ENCODE measurements around the gene IL10RB.
"Not testable (repeated sequence)": the region's sequence is repeated elsewhere in the genome, so short reads cannot be mapped to it uniquely, and the experiment has no call there.

The IL10RB gene

GRCh38 chr21:33241846-33242245 is 24.3 kb upstream of the IL10RB start:
- no peak for DNase-seq (ENCODE audit: low read depth)

GRCh38 chr21:33242846-33243245 is 23.3 kb upstream of the IL10RB start:
- not testable (repeated sequence) for DNase-seq (ENCODE audit: low read depth)

DNA sequence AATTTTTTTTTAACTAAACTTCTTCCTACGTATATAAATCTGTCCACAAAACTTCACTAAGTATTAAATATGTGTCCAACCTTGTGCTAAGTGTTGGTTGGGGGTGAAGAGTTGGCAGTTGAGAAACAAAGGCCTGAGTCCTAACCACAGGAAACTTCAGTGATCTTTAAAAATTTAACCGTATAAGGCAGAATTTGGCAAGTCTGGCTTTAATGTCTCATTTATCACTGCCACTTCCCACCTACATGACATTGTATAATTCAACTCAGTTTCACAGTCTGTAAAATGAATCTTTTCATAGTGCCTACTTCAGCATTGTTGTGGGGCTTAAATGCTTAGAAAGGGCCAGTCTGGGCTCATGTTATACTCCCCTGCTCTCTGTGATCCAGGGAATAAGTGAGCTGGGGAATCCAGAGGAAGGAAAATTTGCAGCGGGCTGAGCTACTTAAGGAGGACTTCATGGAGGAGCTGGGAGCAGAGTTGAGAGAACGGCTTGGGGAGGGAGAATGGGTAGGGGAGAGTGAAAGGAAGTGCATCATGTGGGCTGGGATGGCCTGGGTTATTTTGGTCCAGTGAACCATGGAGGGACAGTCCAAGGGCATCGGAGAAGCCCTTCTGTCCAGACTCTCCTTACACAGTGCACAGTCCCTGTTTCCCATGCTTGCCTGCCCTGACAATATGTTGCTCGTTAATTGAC is 21.9 kb upstream of the IL10RB start:
- no peak for DNase-seq (ENCODE audit: low read depth)

DNA sequence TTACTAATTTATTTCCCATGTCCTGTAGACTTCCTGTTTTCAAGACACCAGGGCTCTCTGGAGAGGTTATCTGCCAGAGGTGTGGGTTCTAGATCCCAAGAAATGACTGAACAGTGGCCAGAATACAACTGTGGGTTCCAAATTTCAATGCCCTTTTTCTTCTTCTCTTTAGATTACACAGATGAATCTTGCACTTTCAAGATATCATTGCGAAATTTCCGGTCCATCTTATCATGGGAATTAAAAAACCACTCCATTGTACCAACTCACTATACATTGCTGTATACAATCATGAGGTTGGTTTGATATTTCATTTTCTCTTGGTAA is 21.4 kb upstream of the IL10RB start:
- DNase-seq (ENCODE audit: low read depth): no peak

DNA sequence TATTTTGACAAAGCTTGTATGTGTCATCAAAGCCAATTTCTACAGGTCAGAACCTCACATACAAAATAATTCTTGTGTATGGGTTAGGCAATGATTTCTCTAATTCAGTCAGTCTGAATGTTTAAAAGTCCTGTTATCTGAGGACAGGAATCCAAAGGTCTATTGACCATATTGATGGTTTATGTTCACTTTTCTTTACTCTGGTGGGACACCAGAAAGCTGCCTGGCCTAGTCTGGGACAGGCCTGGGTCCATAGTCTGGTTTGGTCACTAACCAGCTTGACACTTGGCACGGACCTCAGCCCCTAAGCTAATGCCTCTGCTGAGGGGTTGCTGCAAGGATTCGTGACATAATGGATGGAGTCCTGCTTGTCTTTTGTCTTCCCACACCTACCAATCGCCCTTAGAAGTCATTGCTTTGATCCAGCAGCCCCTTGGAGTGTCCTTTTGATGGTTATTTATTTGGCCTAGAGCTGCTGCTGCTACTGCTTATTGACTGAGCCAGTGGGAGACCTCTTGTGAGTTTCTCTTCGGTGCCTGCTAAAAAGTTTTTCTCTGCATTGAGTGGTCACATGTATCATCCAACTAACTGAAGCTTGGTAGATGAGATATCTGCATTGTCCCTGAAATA is 20.8 kb upstream of the IL10RB start:
- no peak for DNase-seq (ENCODE audit: low read depth)

DNA sequence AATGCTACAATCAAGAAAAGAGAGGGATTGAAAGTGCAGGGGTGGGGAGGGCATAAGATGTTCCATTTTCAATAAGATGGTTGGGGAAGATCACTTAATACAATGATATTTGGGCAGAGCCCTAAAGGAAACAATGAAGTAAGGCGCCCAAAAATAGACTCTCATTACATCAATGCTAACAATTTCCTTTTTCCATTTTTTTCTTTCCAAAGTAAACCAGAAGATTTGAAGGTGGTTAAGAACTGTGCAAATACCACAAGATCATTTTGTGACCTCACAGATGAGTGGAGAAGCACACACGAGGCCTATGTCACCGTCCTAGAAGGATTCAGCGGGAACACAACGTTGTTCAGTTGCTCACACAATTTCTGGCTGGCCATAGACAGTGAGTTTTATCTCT is 19.7 kb upstream of the IL10RB start:
- DNase-seq (ENCODE audit: low read depth): no peak

GRCh38 chr21:33246963-33247362 is 19.2 kb upstream of the IL10RB start:
- DNase-seq (ENCODE audit: low read depth): no peak

DNA sequence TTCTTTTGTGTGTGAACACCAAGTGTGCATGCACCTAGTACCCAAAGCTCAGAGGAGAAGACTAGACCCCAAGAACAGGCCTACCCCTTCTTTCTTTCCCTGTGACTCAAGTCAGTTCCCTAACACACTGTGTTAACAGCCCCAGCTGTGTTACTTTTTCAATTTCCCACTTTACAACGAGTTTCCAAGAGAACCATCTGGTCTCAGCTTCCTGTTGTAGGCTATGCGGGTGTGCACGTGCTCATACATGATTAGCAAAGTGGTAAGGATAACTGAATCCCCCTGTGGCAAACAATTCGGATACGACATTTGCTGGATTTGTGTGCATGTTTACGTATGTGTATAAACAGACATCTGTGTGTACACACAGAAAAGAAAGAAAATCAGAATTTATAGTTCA is 18.6 kb upstream of the IL10RB start:
- no peak for DNase-seq (ENCODE audit: low read depth)

GRCh38 chr21:33249331-33250002 is 16.7 kb upstream of the IL10RB start:
- no peak for DNase-seq (ENCODE audit: low read depth)

DNA sequence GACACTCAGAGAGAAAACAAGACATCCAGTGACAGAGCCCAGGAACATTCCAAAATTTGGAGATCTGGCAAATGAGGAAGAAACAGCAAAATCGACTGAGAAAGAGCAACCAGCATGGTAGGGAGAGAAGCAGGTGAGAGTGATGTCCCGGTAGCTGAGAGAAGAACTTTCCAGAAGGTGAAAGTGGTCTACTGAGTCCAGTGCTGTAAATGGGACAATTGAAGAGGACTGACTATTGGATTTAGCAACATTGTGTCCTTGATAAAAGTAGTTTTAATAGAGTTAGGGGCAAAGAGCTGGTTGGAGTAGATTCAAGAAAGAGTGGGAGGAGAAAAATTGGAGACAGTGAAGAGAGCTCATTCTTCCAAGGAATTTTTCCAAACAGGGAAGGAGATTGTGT is 15.0 kb upstream of the IL10RB start:
- no peak for DNase-seq (ENCODE audit: low read depth)

- DNase-seq (ENCODE audit: low read depth): not testable (repeated sequence)
These were observed 12.8 kb upstream of the IL10RB start for GRCh38 chr21:33253382-33253781.

- DNase-seq (ENCODE audit: low read depth): no peak
These were observed 11.4 kb upstream of the IL10RB start for GRCh38 chr21:33254766-33255165.

- no peak for DNase-seq (ENCODE audit: low read depth)
These were observed 10.8 kb upstream of the IL10RB start for GRCh38 chr21:33255404-33255803.

DNA sequence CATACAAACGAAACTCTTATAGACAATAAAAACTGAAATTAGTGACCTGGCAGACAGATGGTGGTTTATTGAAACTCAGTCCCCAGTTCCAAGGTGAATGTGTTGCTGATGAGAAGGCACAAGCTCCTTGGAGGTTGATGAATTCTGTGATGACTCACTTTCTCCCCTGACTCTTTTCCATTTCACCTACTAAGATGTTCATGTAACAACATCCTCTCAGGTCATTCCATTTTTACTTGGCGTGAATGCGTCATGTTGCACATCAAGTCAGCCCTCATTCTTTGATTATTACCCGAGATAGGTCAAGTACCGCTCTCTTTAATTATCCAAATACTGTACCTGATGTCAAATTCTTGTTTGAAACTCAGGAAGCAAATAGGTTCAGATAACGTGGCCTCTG is 10.1 kb upstream of the IL10RB start:
- DNase-seq (ENCODE audit: low read depth): no peak

- no peak for DNase-seq (ENCODE audit: low read depth)
These were observed 8.9 kb upstream of the IL10RB start for GRCh38 chr21:33257094-33257803.

DNA sequence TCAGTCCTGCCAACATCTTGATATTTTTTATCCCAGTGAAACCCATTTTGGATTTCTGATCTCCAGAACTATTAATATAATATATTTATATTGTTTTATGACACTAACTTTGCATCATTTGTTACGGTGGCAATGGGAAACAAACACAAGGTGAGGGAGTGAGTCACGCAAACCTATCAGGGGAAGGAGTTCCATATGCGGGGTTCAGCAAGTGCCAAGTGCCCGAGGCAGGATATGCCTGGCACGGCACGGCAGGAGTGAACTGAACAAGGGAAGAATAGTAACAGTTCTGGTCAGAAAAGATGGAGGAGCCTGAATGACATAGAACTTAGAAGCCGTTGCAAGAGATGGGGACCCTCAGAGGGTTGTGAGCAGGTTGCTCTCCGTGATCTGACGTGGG is 7.7 kb upstream of the IL10RB start:
- no peak for DNase-seq (ENCODE audit: low read depth)

- no peak for DNase-seq (ENCODE audit: low read depth)
These were observed 6.7 kb upstream of the IL10RB start for GRCh38 chr21:33259428-33259827.

GRCh38 chr21:33259995-33260394 is 6.2 kb upstream of the IL10RB start:
- no peak for DNase-seq (ENCODE audit: low read depth)

GRCh38 chr21:33261635-33262034 is 4.5 kb upstream of the IL10RB start:
- no peak for DNase-seq (ENCODE audit: low read depth)

DNA sequence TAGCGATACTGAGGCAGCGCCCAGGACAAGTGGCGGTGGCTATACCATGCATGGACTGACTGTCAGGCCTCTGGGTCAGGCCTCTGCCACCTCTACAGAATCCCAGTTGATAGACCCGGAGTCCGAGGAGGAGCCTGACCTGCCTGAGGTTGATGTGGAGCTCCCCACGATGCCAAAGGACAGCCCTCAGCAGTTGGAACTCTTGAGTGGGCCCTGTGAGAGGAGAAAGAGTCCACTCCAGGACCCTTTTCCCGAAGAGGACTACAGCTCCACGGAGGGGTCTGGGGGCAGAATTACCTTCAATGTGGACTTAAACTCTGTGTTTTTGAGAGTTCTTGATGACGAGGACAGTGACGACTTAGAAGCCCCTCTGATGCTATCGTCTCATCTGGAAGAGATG is 3.2 kb upstream of the IL10RB start:
- DNase-seq (ENCODE audit: low read depth): no peak

- DNase-seq (ENCODE audit: low read depth): no peak
These were observed 1.6 kb upstream of the IL10RB start for GRCh38 chr21:33264561-33264960.

DNA sequence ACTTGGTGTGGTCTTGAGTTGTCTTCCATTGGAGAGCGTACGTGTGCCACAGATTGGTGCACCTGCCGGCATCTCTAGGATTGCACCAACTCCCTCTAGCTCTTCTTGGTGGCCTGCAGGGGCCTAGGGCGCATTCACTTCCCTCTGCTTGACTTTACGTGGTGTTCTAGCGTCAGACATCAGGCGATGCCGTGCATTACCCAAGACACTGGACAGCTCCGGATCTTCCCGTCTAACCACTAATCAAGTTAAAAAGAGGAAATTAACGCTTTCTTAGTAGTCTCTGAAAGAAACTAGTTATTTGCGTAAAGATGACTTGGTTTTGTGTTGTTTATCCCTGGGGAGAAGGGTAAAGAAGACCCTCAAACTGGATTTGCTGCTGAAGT is 510 bp upstream of the IL10RB start:
- DNase-seq (ENCODE audit: low read depth): no peak

- DNase-seq (ENCODE audit: low read depth): no peak
These were observed 595 bp downstream of the IL10RB start for GRCh38 chr21:33266789-33267135.
